Hepatocyte (in vitro differentiated cells): Measurements from ENCODE around the gene HSPB8.

ENCODE experiments used
- CTCF ChIP-seq: fragments of 200-600 bp; sonication (generic); IDR thresholded peaks from 2 replicates; pipeline ENCODE4 v1.5.1; 2016; ENCODE audit warnings: antibody characterized with exemption, mild to moderate bottlenecking; ENCODE audit not compliant: poor library complexity
- EZH2 ChIP-seq: fragments of 200-600 bp; sonication (generic); IDR thresholded peaks from 2 replicates; pipeline ENCODE4 v1.6.1; 2016; ENCODE audit warnings: antibody characterized with exemption, mild to moderate bottlenecking, borderline replicate concordance

- TF ChIP-seq CTCF (no peak), EZH2 (no peak)
Measured at GRCh38 chr12:119229837-119230236, 51.1 kb downstream of the HSPB8 start.
